ENCODE results near the gene KYNU.

DNA sequence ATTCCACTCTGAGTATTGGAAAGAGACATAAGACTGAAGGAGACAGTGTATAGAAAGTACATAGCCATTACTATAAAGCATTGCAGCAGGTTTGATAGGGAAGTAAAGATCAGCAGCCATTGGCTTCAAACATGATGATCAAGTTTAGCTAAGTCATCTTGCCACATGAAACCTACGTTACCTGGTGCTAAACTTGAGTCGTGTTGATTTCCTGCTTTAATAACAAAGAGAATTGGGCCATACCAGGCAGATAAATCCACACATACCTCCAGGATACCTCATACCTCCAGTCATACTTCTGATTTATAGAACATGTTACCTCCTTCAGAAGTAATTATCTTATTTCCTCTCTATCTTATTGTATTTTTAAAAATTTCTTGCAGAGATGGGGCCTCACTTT is 10.3 kb upstream of the KYNU start:
- no peak for TF ChIP-seq POLR2AphosphoS5 (IDR thresholded peaks at IDR 0.05)
- TF ChIP-seq, protein P1, sequence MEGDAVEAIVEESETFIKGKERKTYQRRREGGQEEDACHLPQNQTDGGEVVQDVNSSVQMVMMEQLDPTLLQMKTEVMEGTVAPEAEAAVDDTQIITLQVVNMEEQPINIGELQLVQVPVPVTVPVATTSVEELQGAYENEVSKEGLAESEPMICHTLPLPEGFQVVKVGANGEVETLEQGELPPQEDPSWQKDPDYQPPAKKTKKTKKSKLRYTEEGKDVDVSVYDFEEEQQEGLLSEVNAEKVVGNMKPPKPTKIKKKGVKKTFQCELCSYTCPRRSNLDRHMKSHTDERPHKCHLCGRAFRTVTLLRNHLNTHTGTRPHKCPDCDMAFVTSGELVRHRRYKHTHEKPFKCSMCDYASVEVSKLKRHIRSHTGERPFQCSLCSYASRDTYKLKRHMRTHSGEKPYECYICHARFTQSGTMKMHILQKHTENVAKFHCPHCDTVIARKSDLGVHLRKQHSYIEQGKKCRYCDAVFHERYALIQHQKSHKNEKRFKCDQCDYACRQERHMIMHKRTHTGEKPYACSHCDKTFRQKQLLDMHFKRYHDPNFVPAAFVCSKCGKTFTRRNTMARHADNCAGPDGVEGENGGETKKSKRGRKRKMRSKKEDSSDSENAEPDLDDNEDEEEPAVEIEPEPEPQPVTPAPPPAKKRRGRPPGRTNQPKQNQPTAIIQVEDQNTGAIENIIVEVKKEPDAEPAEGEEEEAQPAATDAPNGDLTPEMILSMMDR (IDR thresholded peaks at IDR 0.05), result no peak
- TF ChIP-seq POLR2A (IDR thresholded peaks at IDR 0.05), result no peak
- no peak for TF ChIP-seq EP300 (IDR thresholded peaks at IDR 0.05)
